Endothelial cell of umbilical vein (primary cell): ENCODE measurements around the gene BNIP5. TPM values are rescaled to one million over a fixed set of nuclear protein-coding genes. Genes with fewer than 3 reads are reported as not detected.

Experiments used
- BruUV-seq: library from RNA; stranded (reverse); fragments of 400-500 nt; replicated peaks from 2 replicates; lab custom pipeline; 2021; lab: Mats Ljungman, UMichigan
- CTCF ChIA-PET: fragments of 300-600, 350-600 bp; sonication (Branson Sonifier 250); formaldehyde crosslinking; loops from one replicate; lab custom pipeline; 2021; ENCODE audit warnings: antibody characterized with exemption, inconsistent platforms; lab: Charles Lee
- POLR2A ChIA-PET: fragments of 300-600, 350-600 bp; sonication (Branson Sonifier 250); formaldehyde crosslinking; loops from one replicate; lab custom pipeline; 2021; ENCODE audit warnings: antibody characterized with exemption, inconsistent platforms; lab: Charles Lee
- DNase-seq: peaks from one replicate; pipeline ENCODE4 v3.0.0-alpha.2; 2011; ENCODE audit warnings: low read depth, low spot score
- FAIRE-seq: peaks from 2 replicates; lab custom pipeline; 2011; peaks lifted over from hg19 to GRCh38; lab: Jason Lieb, UNC
- H2AFZ ChIP-seq: 2 replicates; pipeline ENCODE4 v1.6.0; 2012; ENCODE audit warnings: low read depth, low read length, control low read depth, inconsistent platforms
- H3K27ac ChIP-seq: 2 replicates; pipeline ENCODE4 v1.5.1; 2011; ENCODE audit warnings: low read depth, mild to moderate bottlenecking, control low read depth, low read length, moderate library complexity; ENCODE audit not compliant: insufficient read depth
- H3K27me3 ChIP-seq, 2 experiments: 2 replicates each; pipeline versions ENCODE4 v1.6.0 to v1.6.1; 2011; ENCODE audit warnings: low read length in 2 of 2, mixed read lengths in 1 of 2; ENCODE audit not compliant: control insufficient read depth in 2 of 2, insufficient read depth in 2 of 2
- H3K36me3 ChIP-seq, 2 experiments: 2 replicates in 1 of 2; 3 replicates in 1 of 2; pipeline ENCODE4 v1.5.1; 2011; ENCODE audit warnings: low read length in 2 of 2, mild to moderate bottlenecking in 1 of 2, moderate library complexity in 1 of 2; ENCODE audit not compliant: control insufficient read depth in 2 of 2, insufficient read depth in 2 of 2; ENCODE audit errors: extremely low read depth in 1 of 2
- H3K4me1 ChIP-seq: 3 replicates; pipeline ENCODE4 v1.5.1; 2011; ENCODE audit warnings: mild to moderate bottlenecking, low read length; ENCODE audit not compliant: control insufficient read depth, insufficient read depth; ENCODE audit errors: extremely low read depth
- H3K4me2 ChIP-seq: 2 replicates; pipeline ENCODE4 v1.6.1; 2011; ENCODE audit warnings: low read length, control low read depth, mixed read lengths; ENCODE audit not compliant: insufficient read depth
- H3K4me3 ChIP-seq, 3 experiments: fragments of 200-600 bp in 1 of 3; sonication (generic), shearing (Covaris generic) in 1 of 3; replicated peaks in 1 of 3; 2 replicates each; pipeline ENCODE4 v1.5.1; 2011 to 2016; ENCODE audit warnings: control low read depth in 3 of 3, low read length in 3 of 3, mild to moderate bottlenecking in 2 of 3, inconsistent platforms in 1 of 3, low read depth in 1 of 3, moderate library complexity in 1 of 3; ENCODE audit not compliant: insufficient read depth in 1 of 3
- H3K79me2 ChIP-seq: 2 replicates; pipeline ENCODE4 v1.6.0; 2012; ENCODE audit warnings: low read length, inconsistent platforms; ENCODE audit not compliant: control insufficient read depth, insufficient read depth
- H3K9ac ChIP-seq: replicated peaks from 2 replicates; pipeline ENCODE3; 2011; ENCODE audit warnings: low read length, control low read depth; ENCODE audit not compliant: insufficient read depth; ENCODE audit errors: extremely low read depth
- H3K9me1 ChIP-seq: replicated peaks from 3 replicates; pipeline ENCODE4 v1.6.0; 2011; ENCODE audit warnings: mild to moderate bottlenecking, low read length; ENCODE audit not compliant: control insufficient read depth, insufficient read depth; ENCODE audit errors: extremely low read depth
- H3K9me3 ChIP-seq: replicated peaks from 2 replicates; pipeline ENCODE4 v1.5.1; 2012; ENCODE audit warnings: low read length, inconsistent platforms; ENCODE audit not compliant: control insufficient read depth, insufficient read depth
- H4K20me1 ChIP-seq: replicated peaks from 2 replicates; pipeline ENCODE3; 2011; ENCODE audit warnings: mild to moderate bottlenecking, low read length; ENCODE audit not compliant: control insufficient read depth, insufficient read depth; ENCODE audit errors: extremely low read depth
- EZH2 ChIP-seq: IDR thresholded peaks from 2 replicates; pipeline ENCODE4 v1.6.1; 2012; ENCODE audit warnings: borderline replicate concordance, low read depth, mild to moderate bottlenecking, moderate library complexity, low read length, inconsistent platforms; ENCODE audit not compliant: severe bottlenecking
- POLR2AphosphoS5 ChIP-seq: IDR thresholded peaks from 2 replicates; pipeline ENCODE4 v1.6.1; 2012; ENCODE audit warnings: low read depth, mild to moderate bottlenecking, control low read depth, low read length, moderate library complexity; ENCODE audit not compliant: insufficient read depth
- dilution Hi-C: fragments of 300-500 bp; cut with MboI; formaldehyde crosslinking; loops from one replicate; pipeline ENCODE4 v1.15.0; 2019; ENCODE audit warnings: low sequenced_read_pairs; ENCODE audit not compliant: extremely low pct_ligation_motif_present
- intact Hi-C: fragments of 100-400 bp; cut with micrococcal nuclease; formaldehyde crosslinking; loops from one replicate; pipeline ENCODE4 v1.10.0; 2022
- polyA plus RNA-seq, 4 experiments: library from polyadenylated mRNA; depleted of rRNA in 3 of 4; stranded (reverse) in 3 of 4; unstranded in 1 of 4; fragments of >200 nt; gene quantifications; 2 replicates each; pipeline versions ENCODE4 v1.2.1 to v1.2.3, GENCODE V29; 2011 to 2012; ENCODE audit warnings: missing spikeins in 1 of 4
- total RNA-seq: library from RNA; stranded (reverse); gene quantifications from 2 replicates; pipeline ENCODE4 v1.2.3, GENCODE V29; 2021
- TF ChIP-seq, protein P1 (sequence below): IDR thresholded peaks from 2 replicates; pipeline ENCODE4 v1.6.1; 2011; ENCODE audit not compliant: insufficient read depth, insufficient read length

BNIP5 gene
- total and polyA plus RNA-seq, 2 donors (not counting 3 experiments of a cell fraction or from before 2014, with no cell fraction given) = not detected

DNA sequence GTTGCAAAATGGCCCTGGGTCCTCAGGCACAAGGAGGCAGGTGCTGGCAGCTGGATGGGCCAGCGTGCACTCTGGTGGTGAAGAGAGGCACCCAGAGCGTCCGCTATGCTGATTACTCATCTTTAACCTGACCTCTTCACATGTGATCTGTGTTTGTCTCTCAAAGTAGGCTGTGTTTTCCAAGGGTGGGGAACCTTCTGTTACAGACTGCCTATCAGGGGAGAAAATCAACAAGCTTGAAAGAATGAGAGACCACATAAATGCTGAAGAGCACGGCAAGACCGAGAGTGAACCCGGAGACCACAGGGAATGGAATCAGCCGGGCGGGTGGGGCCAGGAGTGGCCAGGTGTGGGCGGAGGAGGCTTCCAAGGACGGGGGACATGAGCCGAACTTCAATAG lies 16.2 kb downstream of the BNIP5 start:
- H3K4me1 ChIP-seq = no peaks in the 10 kb centered on the region

DNA sequence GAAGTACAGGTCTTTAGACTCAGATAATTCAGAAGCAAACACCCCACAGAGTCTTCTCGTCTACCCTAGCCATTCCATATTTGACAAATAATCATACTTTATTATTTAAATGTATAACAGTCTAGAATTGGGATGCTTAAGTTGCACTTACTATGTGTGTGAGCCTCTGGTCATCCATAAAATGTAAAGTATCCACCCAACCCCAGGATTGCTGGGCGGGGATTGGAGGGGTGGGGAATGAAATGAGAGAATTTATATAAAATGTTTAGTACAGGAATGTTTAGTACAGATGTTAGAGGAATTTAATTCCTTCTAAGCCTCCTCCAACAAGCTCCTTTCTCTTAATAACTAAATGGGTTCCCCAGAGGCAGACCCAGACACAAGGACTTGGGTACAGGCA lies 16.9 kb downstream of the BNIP5 start:
- no TSS peak for BruUV-seq
- intact Hi-C loops = no loop called here
- dilution Hi-C loops = no loop called here
- Histone ChIP-seq H3K4me1 (no peaks in the 10 kb centered on the region), H3K79me2 (no peaks in the 10 kb centered on the region), H3K27me3 (peaks cover 15 to 16% of the 10 kb centered on the region in 2 experiments), H4K20me1 (no peaks in the 10 kb centered on the region), H3K9me3 (no peaks in the 10 kb centered on the region), H3K9me1 (no peaks in the 10 kb centered on the region), H3K36me3 (no peaks in the 10 kb centered on the region), H3K9ac (no peak overlapping the region), H3K27ac (no peak overlapping the region), H2AFZ (no peak overlapping the region), H3K4me3 (no peak overlapping the region), H3K4me2 (no peak overlapping the region)
- ChIA-PET CTCF (interaction anchor here (0.6 to 3.4 kb wide), 5 partner anchors 10 to 48 kb away, joined by 3 to 27 read pairs (median 7); no protein-coding TSS in a partner anchor), POLR2A (interaction anchor here (0.6 kb wide), 1 partner anchor 440 kb away, joined by 3 read pairs; no protein-coding TSS in a partner anchor)
- DNase-seq (no peak), FAIRE-seq (no peak)
- no peak for TF ChIP-seq POLR2AphosphoS5

More for the DNA sequence above, 16.2 kb downstream of the BNIP5 start:
- intact Hi-C loops = no loop called here
- no peaks in the 10 kb centered on the region for H3K36me3 ChIP-seq
- DNase-seq (no peak), FAIRE-seq (no peak)
- H3K9me1 ChIP-seq = no peaks in the 10 kb centered on the region
- H3K4me2 ChIP-seq = no peak overlapping the region
- no peak overlapping the region for H3K9ac ChIP-seq
- dilution Hi-C loops = no loop called here
- H3K9me3 ChIP-seq = no peaks in the 10 kb centered on the region
- no peak overlapping the region for H2AFZ ChIP-seq
- TF ChIP-seq EZH2 = no peak
- TF ChIP-seq, protein P1, sequence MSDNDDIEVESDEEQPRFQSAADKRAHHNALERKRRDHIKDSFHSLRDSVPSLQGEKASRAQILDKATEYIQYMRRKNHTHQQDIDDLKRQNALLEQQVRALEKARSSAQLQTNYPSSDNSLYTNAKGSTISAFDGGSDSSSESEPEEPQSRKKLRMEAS = no peak
- no peaks in the 10 kb centered on the region for H4K20me1 ChIP-seq
- POLR2A ChIA-PET = no interaction called here
- CTCF ChIA-PET = interaction anchor here (0.6 to 3.4 kb wide), 6 partner anchors 10 to 39 kb away, joined by 3 to 27 read pairs (median 6); no protein-coding TSS in a partner anchor
- no TSS peak for BruUV-seq
- peaks cover 16 to 18% of the 10 kb centered on the region in 2 experiments for H3K27me3 ChIP-seq
- H3K79me2 ChIP-seq = no peaks in the 10 kb centered on the region
- no peak overlapping the region for H3K4me3 ChIP-seq
- H3K27ac ChIP-seq = no peak overlapping the region
